Measurements from ENCODE around the gene PEX5L.

DNA sequence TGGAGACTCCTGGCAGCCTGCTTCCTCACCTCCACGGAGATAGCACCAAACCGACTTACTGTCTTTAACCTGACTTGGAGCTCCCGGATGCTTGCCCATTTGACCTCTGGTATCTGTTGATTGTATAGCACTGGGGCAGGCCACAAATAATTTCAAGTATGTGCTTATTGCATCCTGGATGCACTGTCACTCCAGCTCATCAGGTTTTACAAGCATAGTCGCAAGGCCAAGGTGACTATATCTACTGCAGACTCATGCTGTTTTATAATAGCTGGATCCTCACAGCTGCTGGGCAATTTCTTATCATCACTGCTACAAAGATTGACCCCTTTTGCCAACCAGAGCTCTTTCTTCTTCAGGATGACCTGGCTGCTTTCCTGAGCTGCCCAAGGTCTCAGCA lies 45.6 kb downstream of the PEX5L start:
- TF ChIP-seq, protein P1, sequence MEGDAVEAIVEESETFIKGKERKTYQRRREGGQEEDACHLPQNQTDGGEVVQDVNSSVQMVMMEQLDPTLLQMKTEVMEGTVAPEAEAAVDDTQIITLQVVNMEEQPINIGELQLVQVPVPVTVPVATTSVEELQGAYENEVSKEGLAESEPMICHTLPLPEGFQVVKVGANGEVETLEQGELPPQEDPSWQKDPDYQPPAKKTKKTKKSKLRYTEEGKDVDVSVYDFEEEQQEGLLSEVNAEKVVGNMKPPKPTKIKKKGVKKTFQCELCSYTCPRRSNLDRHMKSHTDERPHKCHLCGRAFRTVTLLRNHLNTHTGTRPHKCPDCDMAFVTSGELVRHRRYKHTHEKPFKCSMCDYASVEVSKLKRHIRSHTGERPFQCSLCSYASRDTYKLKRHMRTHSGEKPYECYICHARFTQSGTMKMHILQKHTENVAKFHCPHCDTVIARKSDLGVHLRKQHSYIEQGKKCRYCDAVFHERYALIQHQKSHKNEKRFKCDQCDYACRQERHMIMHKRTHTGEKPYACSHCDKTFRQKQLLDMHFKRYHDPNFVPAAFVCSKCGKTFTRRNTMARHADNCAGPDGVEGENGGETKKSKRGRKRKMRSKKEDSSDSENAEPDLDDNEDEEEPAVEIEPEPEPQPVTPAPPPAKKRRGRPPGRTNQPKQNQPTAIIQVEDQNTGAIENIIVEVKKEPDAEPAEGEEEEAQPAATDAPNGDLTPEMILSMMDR (IDR thresholded peaks at IDR 0.05): no peak
- no peak for TF ChIP-seq POLR2A (IDR thresholded peaks at IDR 0.05)
